Endothelial cell (in vitro differentiated cells): ENCODE results near the gene SUSD5. TPM values are rescaled to one million over a fixed set of nuclear protein-coding genes. Genes with fewer than 3 reads are reported as not detected.

Experiments
- DNase-seq: peaks from one replicate; pipeline ENCODE4 v3.0.0; 2021; ENCODE audit warnings: low spot score
- H3K27ac Mint-ChIP-seq: one replicate; pipeline ENCODE4 v1.8.0; 2021; ENCODE audit warnings: mixed read lengths, inconsistent platforms; ENCODE audit not compliant: unreplicated experiment
- H3K27me3 Mint-ChIP-seq: one replicate; pipeline ENCODE4 v1.8.0; 2021; ENCODE audit warnings: mild to moderate bottlenecking, moderate library complexity, mixed read lengths, inconsistent platforms; ENCODE audit not compliant: unreplicated experiment
- H3K36me3 Mint-ChIP-seq: one replicate; pipeline ENCODE4 v1.8.0; 2021; ENCODE audit warnings: mild to moderate bottlenecking, low read depth, mixed read lengths, inconsistent platforms; ENCODE audit not compliant: unreplicated experiment
- H3K4me1 Mint-ChIP-seq: one replicate; pipeline ENCODE4 v1.8.0; 2021; ENCODE audit warnings: mild to moderate bottlenecking, mixed read lengths, inconsistent platforms; ENCODE audit not compliant: unreplicated experiment
- H3K4me3 Mint-ChIP-seq: one replicate; pipeline ENCODE4 v1.8.0; 2021; ENCODE audit warnings: mild to moderate bottlenecking, mixed read lengths, inconsistent platforms; ENCODE audit not compliant: unreplicated experiment
- H3K9me3 Mint-ChIP-seq: one replicate; pipeline ENCODE4 v1.8.0; 2021; ENCODE audit warnings: mixed read lengths, inconsistent platforms; ENCODE audit not compliant: unreplicated experiment
- long read RNA-seq: library from polyadenylated mRNA; unstranded; transcript quantifications from one replicate; pipeline ENCODE4 v2.0.0, GENCODE V29; 2020; ENCODE audit not compliant: unreplicated experiment
- total RNA-seq: library from RNA; stranded (reverse); fragmentation: NEBNext Ultra II Directional; extraction: Animal tissue kit (Norgen Biotek cat#: 25700); gene quantifications from one replicate; pipeline ENCODE4 v1.2.1, GENCODE V29; 2021; ENCODE audit not compliant: unreplicated experiment
- TF ChIP-seq, protein P1 (sequence below): fragments of 200-600 bp; sonication (generic); IDR thresholded peaks from one replicate; pipeline ENCODE4 v1.5.0; 2021; ENCODE audit warnings: antibody characterized with exemption; ENCODE audit not compliant: unreplicated experiment

Gene SUSD5
- 3.9 TPM for total RNA-seq
- long read RNA-seq, result 0 reads

- Mint-ChIP-seq H3K27me3 (peaks cover 15% of the 10 kb centered on the region), H3K4me1 (peaks cover 12% of the 10 kb centered on the region), H3K9me3 (no peaks in the 10 kb centered on the region), H3K27ac (no peak within 1 kb of the TSS), H3K4me3 (peak within 1 kb of the TSS; percentile 88), H3K36me3 (peaks cover 4% of the 10 kb centered on the region)
- DNase-seq, result peak; percentile 48
- TF ChIP-seq, protein P1, sequence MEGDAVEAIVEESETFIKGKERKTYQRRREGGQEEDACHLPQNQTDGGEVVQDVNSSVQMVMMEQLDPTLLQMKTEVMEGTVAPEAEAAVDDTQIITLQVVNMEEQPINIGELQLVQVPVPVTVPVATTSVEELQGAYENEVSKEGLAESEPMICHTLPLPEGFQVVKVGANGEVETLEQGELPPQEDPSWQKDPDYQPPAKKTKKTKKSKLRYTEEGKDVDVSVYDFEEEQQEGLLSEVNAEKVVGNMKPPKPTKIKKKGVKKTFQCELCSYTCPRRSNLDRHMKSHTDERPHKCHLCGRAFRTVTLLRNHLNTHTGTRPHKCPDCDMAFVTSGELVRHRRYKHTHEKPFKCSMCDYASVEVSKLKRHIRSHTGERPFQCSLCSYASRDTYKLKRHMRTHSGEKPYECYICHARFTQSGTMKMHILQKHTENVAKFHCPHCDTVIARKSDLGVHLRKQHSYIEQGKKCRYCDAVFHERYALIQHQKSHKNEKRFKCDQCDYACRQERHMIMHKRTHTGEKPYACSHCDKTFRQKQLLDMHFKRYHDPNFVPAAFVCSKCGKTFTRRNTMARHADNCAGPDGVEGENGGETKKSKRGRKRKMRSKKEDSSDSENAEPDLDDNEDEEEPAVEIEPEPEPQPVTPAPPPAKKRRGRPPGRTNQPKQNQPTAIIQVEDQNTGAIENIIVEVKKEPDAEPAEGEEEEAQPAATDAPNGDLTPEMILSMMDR, result no peak
Observed at GRCh38 chr3:33218446-33219174, at the start of gene SUSD5. Gene SUSD5 (minus strand): TSS chr3:33218810. CDS start chr3:33218797, 13 bp downstream.

DNA sequence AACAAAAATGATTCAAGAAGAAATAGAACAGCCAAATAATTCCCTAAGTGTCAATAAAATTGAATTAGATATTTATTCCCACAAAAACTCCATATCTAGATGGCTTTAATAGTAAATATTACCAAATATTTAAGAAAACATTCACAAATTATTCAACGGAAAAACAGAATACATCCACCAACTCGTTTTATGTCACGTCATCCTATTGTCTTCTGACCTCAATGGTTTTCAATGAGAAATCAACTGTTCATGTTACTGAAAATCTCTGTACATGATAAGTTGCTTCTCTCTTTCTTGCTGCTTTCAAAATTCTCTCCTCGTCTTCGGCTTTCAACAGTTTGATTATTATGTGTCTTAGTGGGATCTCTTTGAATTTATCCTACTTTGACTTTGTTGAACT is 41.5 kb upstream of the SUSD5 start:
- no peaks in the 10 kb centered on the region for H3K4me1 Mint-ChIP-seq
- H3K4me3 Mint-ChIP-seq, result no peak overlapping the region
- H3K27me3 Mint-ChIP-seq, result no peaks in the 10 kb centered on the region
- no peaks in the 10 kb centered on the region for H3K36me3 Mint-ChIP-seq
- DNase-seq, result no peak
- TF ChIP-seq, protein P1, result no peak
- H3K9me3 Mint-ChIP-seq, result no peaks in the 10 kb centered on the region
- H3K27ac Mint-ChIP-seq, result no peak overlapping the region

GRCh38 chr3:33256249-33256648 is 37.6 kb upstream of the SUSD5 start:
- H3K4me3 Mint-ChIP-seq, result no peak overlapping the region
- no peak for DNase-seq
- H3K9me3 Mint-ChIP-seq, result no peaks in the 10 kb centered on the region
- TF ChIP-seq, protein P1, result no peak
- no peaks in the 10 kb centered on the region for H3K27me3 Mint-ChIP-seq
- H3K4me1 Mint-ChIP-seq, result no peaks in the 10 kb centered on the region
- H3K27ac Mint-ChIP-seq, result no peak overlapping the region
- no peaks in the 10 kb centered on the region for H3K36me3 Mint-ChIP-seq

DNA sequence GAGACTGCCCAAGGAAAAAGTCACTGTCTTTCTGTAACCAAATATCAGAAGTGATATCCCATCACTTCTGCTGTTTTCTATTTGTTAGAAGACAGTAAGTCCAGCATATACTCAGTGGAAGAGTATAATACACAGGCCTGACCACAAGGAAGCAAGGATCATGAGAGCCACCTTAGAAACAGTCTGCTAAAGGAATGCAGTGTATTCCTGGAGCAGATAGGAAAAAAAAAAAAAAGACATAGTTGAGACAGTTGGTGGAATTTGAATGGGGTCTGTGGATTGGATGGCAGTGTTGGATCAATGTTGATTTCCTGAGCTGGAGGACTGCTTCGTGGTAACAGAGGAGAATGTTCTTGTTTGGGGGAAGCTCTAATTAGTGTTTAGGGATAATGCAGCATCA is 32.1 kb upstream of the SUSD5 start:
- Mint-ChIP-seq H3K36me3 (no peaks in the 10 kb centered on the region), H3K4me3 (no peak overlapping the region), H3K27me3 (peaks cover 2% of the 10 kb centered on the region), H3K27ac (no peak overlapping the region), H3K9me3 (no peaks in the 10 kb centered on the region), H3K4me1 (no peaks in the 10 kb centered on the region)
- TF ChIP-seq, protein P1, result no peak
- DNase-seq, result no peak

- Mint-ChIP-seq H3K27me3 (peaks cover 2% of the 10 kb centered on the region), H3K4me3 (no peak overlapping the region), H3K4me1 (no peaks in the 10 kb centered on the region), H3K27ac (no peak overlapping the region), H3K9me3 (no peaks in the 10 kb centered on the region), H3K36me3 (no peaks in the 10 kb centered on the region)
- DNase-seq, result no peak
- TF ChIP-seq, protein P1, result no peak
Observed at GRCh38 chr3:33246786-33247185, 28.2 kb upstream of the SUSD5 start.
